Panc1 (cell line): ENCODE measurements around the gene CRELD2.

Experiments used
- REST ChIP-seq, 2 experiments: IDR thresholded peaks; 2 replicates each; pipeline ENCODE4 v1.6.1; 2011 to 2012; ENCODE audit warnings: low read depth in 2 of 2, control low read depth in 1 of 2, low read length in 1 of 2, mild to moderate bottlenecking in 1 of 2, moderate library complexity in 1 of 2; ENCODE audit not compliant: insufficient read depth in 1 of 2
- TF ChIP-seq, protein P1 (sequence below): fragments of 450-650 bp; IDR thresholded peaks from 2 replicates; pipeline ENCODE4 v1.5.1; 2017; ENCODE audit warnings: mild to moderate bottlenecking

- TF ChIP-seq, protein P1, sequence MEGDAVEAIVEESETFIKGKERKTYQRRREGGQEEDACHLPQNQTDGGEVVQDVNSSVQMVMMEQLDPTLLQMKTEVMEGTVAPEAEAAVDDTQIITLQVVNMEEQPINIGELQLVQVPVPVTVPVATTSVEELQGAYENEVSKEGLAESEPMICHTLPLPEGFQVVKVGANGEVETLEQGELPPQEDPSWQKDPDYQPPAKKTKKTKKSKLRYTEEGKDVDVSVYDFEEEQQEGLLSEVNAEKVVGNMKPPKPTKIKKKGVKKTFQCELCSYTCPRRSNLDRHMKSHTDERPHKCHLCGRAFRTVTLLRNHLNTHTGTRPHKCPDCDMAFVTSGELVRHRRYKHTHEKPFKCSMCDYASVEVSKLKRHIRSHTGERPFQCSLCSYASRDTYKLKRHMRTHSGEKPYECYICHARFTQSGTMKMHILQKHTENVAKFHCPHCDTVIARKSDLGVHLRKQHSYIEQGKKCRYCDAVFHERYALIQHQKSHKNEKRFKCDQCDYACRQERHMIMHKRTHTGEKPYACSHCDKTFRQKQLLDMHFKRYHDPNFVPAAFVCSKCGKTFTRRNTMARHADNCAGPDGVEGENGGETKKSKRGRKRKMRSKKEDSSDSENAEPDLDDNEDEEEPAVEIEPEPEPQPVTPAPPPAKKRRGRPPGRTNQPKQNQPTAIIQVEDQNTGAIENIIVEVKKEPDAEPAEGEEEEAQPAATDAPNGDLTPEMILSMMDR: no peak
- TF ChIP-seq REST (IDR thresholded peaks at IDR 0.05; ENCODE audit: insufficient read depth in 1 of 2, low read depth in 2 of 2, low read length in 1 of 2): no peak
Observed at GRCh38 chr22:49907807-49908206, 10.6 kb upstream of the CRELD2 start.
